Measurements from ENCODE around the gene ATN1.

ATN1 gene

DNA sequence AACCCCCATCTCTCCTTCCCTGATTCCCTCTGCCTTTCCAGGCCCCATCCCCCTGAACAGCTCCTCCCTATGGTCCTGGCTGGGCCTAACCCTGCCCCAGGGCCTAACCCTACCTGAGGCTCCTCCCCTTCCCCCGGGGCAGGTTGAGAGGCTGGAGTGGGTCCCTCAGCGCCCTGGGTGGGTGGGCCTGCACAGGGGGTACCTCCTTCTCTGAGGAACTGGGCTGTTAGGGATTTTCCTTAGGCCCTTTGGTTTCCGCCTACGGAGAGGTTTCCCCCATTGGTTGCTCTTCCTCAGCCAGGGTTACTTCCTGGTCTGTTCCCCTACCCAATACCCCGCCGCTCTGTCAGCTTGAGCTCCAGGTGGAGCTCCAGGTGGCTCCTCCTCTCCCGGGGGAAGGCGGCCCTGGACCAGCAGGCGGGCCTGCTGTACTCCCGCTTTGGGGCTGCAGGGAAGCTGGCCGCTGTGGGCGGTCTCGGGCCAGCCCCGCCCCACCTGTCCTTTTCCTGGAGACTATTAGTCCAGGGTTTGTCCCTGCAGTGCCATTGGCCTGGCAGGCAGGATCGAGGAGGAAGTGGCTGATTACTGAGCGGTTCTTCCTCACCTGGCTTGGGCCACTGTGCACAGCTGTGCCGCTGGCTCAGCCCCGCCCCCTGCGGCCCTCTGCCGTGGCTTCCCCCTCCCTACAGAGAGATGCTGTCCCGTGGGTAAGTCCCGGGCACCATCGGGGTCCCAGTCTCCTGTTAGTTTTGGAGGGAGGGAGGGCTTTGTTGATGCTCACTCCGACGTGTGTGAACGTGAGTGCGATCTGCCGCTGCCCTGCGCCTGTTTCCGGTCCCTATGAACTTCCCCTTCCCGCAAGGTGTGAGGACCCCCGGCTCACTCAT is 18.5 kb downstream of the ATN1 start:
- H3K36me3 ChIP-seq (ENCODE audit: insufficient read depth, low read length), result no peaks in the 10 kb centered on the region
- H3K4me1 ChIP-seq (ENCODE audit: control insufficient read depth, insufficient read depth, low read length, unreplicated experiment), result peaks cover 15% of the 10 kb centered on the region
- H3K27me3 ChIP-seq (ENCODE audit: insufficient read depth, low read length), result no peaks in the 10 kb centered on the region
- no peak overlapping the region for H2AFZ ChIP-seq (ENCODE audit: low read length, unreplicated experiment)
- H3K79me2 ChIP-seq (ENCODE audit: control insufficient read depth, insufficient read depth, low read length, unreplicated experiment), result peaks cover 3% of the 10 kb centered on the region
- no peak overlapping the region for H3K27ac ChIP-seq (ENCODE audit: low read depth, low read length)
- H3K4me3 ChIP-seq (ENCODE audit: low read depth, low read length), result no peak overlapping the region

DNA sequence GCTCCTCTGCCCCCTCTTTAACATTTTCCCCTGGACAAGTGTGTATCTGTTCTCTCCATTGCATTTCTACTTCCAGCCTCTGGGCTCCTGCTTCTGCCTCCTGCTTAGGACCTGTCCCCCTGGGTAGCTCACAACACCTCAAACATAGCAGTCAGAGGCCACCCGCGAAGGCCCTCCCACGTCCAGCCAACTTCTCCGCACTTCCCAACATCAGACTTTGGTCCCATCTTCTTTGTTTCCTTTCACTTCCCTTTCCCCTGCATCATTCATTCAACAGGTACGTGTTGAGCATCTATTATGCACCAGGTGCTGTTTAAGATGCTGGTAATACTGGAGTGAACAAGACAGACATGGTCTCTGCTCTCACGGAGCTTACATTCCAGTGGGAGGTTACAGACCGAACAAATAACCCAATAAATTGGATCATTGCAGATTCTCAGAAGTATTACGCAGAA is 19.2 kb downstream of the ATN1 start:
- H3K4me3 ChIP-seq (ENCODE audit: low read depth, low read length), result no peak overlapping the region
- H3K4me1 ChIP-seq (ENCODE audit: control insufficient read depth, insufficient read depth, low read length, unreplicated experiment), result peaks cover 15% of the 10 kb centered on the region
- H3K27ac ChIP-seq (ENCODE audit: low read depth, low read length), result no peak overlapping the region

DNA sequence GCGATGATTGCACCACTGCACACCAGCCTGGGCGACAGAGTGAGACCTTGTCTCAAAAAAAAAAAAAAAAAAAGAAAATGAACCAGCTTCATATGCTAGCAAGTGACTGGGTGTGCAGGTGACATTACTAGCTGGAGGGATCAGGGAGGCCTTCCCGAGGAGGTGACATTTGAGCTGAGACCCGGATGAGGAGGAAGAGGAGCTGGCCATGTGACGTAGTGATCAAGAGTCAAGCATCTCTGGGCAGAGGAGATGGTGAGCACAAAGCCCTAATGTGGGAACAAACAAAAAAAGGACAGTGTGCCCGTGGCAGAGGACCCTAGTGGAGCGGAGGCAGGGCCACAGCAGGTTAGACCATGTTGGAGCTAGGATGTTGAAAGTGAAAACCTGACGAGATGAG is 19.9 kb downstream of the ATN1 start:
- Histone ChIP-seq H3K79me2 (ENCODE audit: control insufficient read depth, insufficient read depth, low read length, unreplicated experiment) (peaks cover 3% of the 10 kb centered on the region), H3K4me3 (ENCODE audit: low read depth, low read length) (no peak overlapping the region), H3K4me1 (ENCODE audit: control insufficient read depth, insufficient read depth, low read length, unreplicated experiment) (peaks cover 15% of the 10 kb centered on the region)

More for the DNA sequence above, 19.2 kb downstream of the ATN1 start:
- Histone ChIP-seq H2AFZ (ENCODE audit: low read length, unreplicated experiment) (no peak overlapping the region), H3K79me2 (ENCODE audit: control insufficient read depth, insufficient read depth, low read length, unreplicated experiment) (peaks cover 3% of the 10 kb centered on the region), H3K27me3 (ENCODE audit: insufficient read depth, low read length) (no peaks in the 10 kb centered on the region), H3K36me3 (ENCODE audit: insufficient read depth, low read length) (no peaks in the 10 kb centered on the region)

DNA sequence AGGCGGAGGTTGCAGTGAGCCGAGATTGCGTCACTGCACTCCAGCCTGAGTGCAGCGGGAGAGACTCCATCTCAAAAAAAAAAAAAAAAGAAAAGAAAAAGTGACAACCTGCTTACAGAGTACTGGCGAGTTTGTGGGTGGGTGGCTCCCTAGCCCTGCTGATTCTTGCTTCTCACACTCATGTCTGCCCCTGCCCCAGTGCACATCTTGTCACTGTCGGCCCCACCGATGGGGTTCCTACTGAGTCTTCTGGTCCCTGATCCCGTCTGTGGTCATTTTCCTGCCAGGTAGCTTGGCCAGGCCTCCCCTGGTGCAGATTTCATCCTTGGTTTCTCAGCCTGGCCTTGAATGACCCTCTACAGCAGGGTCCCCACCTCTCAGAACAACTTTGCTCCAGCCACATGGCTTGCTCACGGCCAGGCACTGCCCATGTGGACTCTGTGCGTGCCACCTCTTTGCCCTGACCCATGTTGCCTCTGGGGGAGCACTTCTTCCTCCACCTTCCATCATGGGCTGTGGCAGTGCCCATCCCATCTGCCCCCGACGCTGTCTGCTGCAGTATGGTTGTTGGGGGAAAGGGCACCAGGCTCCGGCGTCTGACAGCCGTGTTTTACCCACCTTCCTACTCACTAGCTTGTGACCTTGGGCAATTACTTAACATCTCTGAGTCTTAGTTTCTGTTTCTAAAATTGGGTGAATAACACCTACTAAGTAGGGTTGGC is 21.3 kb downstream of the ATN1 start:
- Histone ChIP-seq H2AFZ (ENCODE audit: low read length, unreplicated experiment) (peak overlapping the region; percentile 50), H3K36me3 (ENCODE audit: insufficient read depth, low read length) (no peaks in the 10 kb centered on the region), H3K27me3 (ENCODE audit: insufficient read depth, low read length) (no peaks in the 10 kb centered on the region), H3K4me1 (ENCODE audit: control insufficient read depth, insufficient read depth, low read length, unreplicated experiment) (peaks cover 10% of the 10 kb centered on the region), H3K4me3 (ENCODE audit: low read depth, low read length) (no peak overlapping the region), H3K79me2 (ENCODE audit: control insufficient read depth, insufficient read depth, low read length, unreplicated experiment) (peaks cover 3% of the 10 kb centered on the region), H3K27ac (ENCODE audit: low read depth, low read length) (no peak overlapping the region)

More for the DNA sequence above, 19.9 kb downstream of the ATN1 start:
- Histone ChIP-seq H3K27me3 (ENCODE audit: insufficient read depth, low read length) (no peaks in the 10 kb centered on the region), H3K27ac (ENCODE audit: low read depth, low read length) (no peak overlapping the region), H2AFZ (ENCODE audit: low read length, unreplicated experiment) (no peak overlapping the region), H3K36me3 (ENCODE audit: insufficient read depth, low read length) (no peaks in the 10 kb centered on the region)

DNA sequence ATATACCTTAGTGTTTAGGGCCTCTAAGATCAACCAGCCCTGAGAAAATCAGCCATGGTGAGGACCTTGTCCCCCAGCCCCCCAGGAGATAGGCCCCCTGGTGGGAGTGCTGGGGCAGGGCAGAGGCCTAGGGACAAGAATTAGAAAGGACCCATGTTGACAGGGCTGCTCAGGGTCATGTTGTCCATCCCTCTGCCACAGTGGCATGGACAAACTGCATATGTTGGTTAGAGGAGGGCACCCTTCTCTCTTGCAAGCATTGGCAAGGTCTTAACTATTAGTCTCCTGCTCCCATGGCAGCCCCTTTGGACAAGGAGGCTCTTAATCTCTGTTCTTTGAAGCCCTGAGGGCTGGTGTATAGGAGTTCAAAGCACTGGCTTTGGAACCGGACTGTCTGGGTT is 22.6 kb downstream of the ATN1 start:
- no peaks in the 10 kb centered on the region for H3K27me3 ChIP-seq (ENCODE audit: insufficient read depth, low read length)
- peaks cover 5% of the 10 kb centered on the region for H3K4me1 ChIP-seq (ENCODE audit: control insufficient read depth, insufficient read depth, low read length, unreplicated experiment)
- H2AFZ ChIP-seq (ENCODE audit: low read length, unreplicated experiment), result no peak overlapping the region
- H3K27ac ChIP-seq (ENCODE audit: low read depth, low read length), result no peak overlapping the region
- H3K36me3 ChIP-seq (ENCODE audit: insufficient read depth, low read length), result no peaks in the 10 kb centered on the region
- peaks cover 3% of the 10 kb centered on the region for H3K79me2 ChIP-seq (ENCODE audit: control insufficient read depth, insufficient read depth, low read length, unreplicated experiment)
- H3K4me3 ChIP-seq (ENCODE audit: low read depth, low read length), result no peak overlapping the region

DNA sequence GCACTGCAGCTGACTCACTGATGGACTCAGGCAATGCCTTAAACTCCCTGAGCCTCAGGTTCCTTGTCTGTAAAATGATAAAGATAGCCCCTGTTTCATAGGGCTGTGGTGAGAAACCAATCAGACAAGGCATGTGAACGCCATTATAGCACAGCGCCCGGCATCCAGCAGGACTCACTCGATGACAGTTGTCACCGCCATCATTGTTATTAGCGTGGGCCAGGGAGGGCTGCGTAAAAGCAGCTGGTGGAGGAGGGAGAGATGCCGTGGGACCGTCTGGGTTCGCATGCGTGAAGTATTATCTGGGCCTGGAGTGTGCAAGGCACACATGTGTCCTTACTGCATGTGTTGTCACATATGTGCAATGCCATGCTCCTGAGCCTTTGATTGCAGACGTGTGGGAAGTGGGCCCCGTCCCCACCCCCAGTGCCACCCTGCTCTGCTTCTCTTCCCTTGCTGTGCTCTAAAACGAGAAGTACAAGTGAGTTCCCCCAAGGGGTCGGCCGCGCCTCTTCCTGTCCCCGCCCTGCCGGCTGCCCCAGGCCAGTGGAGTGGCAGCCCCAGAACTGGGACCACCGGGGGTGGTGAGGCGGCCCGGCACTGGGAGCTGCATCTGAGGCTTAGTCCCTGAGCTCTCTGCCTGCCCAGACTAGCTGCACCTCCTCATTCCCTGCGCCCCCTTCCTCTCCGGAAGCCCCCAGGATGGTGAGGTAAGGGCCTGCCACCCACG is 23.2 kb downstream of the ATN1 start, which contains the start of gene PTPN6:
TSS of gene PTPN6 (plus strand) at position 546 of the 730 bp plus-strand sequence. CDS start at position 703, 157 bp downstream.
- H3K36me3 ChIP-seq (ENCODE audit: insufficient read depth, low read length), result no peaks in the 10 kb centered on the region
- H3K79me2 ChIP-seq (ENCODE audit: control insufficient read depth, insufficient read depth, low read length, unreplicated experiment), result peaks cover under 1% of the 10 kb centered on the region
- H2AFZ ChIP-seq (ENCODE audit: low read length, unreplicated experiment), result no peak within 1 kb of the TSS
- H3K27ac ChIP-seq (ENCODE audit: low read depth, low read length), result no peak within 1 kb of the TSS
- no peaks in the 10 kb centered on the region for H3K27me3 ChIP-seq (ENCODE audit: insufficient read depth, low read length)
- no peak within 1 kb of the TSS for H3K4me3 ChIP-seq (ENCODE audit: low read depth, low read length)
- H3K4me1 ChIP-seq (ENCODE audit: control insufficient read depth, insufficient read depth, low read length, unreplicated experiment), result peaks cover under 1% of the 10 kb centered on the region

DNA sequence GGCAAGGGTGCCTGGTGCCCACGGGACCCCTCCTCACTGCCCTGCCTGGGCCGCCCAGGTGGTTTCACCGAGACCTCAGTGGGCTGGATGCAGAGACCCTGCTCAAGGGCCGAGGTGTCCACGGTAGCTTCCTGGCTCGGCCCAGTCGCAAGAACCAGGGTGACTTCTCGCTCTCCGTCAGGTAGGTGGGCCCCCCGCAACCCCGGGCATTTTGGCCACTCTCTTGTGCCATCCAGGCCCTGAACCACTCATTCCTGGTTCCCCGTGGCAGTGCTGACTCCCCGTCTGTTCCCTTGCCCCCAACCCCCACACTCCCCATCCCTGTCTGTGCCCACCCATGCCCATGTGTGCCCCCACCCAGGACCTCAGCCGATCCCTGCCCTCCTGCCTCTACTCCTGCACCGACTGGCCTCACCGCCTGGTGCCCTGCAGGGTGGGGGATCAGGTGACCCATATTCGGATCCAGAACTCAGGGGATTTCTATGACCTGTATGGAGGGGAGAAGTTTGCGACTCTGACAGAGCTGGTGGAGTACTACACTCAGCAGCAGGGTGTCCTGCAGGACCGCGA is 23.9 kb downstream of the ATN1 start:
- no peaks in the 10 kb centered on the region for H3K27me3 ChIP-seq (ENCODE audit: insufficient read depth, low read length)
- no peaks in the 10 kb centered on the region for H3K79me2 ChIP-seq (ENCODE audit: control insufficient read depth, insufficient read depth, low read length, unreplicated experiment)
- no peak overlapping the region for H2AFZ ChIP-seq (ENCODE audit: low read length, unreplicated experiment)
- no peak overlapping the region for H3K27ac ChIP-seq (ENCODE audit: low read depth, low read length)
- H3K36me3 ChIP-seq (ENCODE audit: insufficient read depth, low read length), result no peaks in the 10 kb centered on the region
- H3K4me3 ChIP-seq (ENCODE audit: low read depth, low read length), result no peak overlapping the region
- H3K4me1 ChIP-seq (ENCODE audit: control insufficient read depth, insufficient read depth, low read length, unreplicated experiment), result no peaks in the 10 kb centered on the region

DNA sequence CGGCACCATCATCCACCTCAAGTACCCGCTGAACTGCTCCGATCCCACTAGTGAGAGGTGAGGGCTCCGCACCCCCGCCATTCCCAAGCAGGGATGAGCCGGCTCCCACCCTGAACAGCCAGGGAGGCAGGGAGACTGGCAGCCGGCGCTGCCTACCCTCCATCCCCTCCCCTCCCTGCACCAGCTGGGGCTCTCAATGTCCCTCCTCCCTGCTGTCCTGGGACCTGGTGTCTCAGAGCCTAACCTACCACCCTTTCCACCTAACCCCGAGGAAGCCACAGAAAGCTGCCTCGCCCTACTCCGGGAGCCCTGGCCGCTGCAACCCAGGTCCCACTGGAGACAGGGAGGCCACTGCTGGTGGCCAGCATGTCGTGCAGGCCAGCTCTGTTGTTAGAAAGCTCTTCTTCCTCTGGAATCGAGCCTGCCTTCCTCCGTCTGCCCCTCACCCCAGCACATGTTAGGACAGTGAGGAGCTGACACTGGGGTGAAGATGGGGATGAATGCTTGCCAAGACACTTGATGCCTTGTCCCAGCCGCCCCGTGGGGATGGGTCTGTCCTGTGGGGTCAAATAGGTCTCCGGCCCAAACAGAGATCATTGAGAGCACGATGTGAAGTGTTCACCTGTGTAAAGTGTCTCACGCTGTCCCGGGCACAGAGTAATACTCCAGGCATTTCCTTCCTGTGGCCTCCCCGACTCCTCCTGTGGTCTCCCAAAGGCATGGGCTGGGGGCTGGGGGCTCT is 24.5 kb downstream of the ATN1 start:
- Histone ChIP-seq H2AFZ (ENCODE audit: low read length, unreplicated experiment) (no peak overlapping the region), H3K4me1 (ENCODE audit: control insufficient read depth, insufficient read depth, low read length, unreplicated experiment) (no peaks in the 10 kb centered on the region), H3K36me3 (ENCODE audit: insufficient read depth, low read length) (no peaks in the 10 kb centered on the region), H3K4me3 (ENCODE audit: low read depth, low read length) (no peak overlapping the region), H3K27me3 (ENCODE audit: insufficient read depth, low read length) (no peaks in the 10 kb centered on the region), H3K79me2 (ENCODE audit: control insufficient read depth, insufficient read depth, low read length, unreplicated experiment) (no peaks in the 10 kb centered on the region), H3K27ac (ENCODE audit: low read depth, low read length) (no peak overlapping the region)

DNA sequence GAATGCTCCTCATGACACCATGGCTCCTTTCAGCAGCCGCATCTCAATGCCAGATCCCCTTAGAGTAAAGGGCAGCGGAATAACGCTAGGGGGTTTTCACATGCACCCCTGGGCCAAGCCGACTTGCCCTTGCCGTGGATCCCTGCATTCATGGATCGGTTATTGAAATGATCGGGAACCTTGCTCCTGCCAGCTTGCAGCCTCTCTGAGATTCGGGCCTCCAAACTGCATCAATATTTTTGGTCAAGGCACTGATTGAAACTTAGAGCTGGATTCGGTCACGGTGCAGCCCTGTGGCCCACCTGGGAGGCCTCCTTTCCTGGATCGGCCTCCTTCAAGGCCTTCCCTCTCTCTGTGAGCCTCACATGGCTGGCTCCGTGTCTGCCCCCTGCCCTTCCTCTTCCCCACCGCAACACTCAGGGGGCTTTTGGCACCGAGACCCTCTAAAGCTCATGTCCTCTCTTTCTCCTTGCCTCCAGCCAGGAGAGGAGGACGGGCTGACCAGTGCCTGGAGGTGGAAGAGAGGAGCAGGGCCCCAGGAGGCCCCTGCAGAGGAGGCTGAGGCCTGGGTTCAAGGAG is 25.2 kb downstream of the ATN1 start:
- Histone ChIP-seq H3K79me2 (ENCODE audit: control insufficient read depth, insufficient read depth, low read length, unreplicated experiment) (no peaks in the 10 kb centered on the region), H2AFZ (ENCODE audit: low read length, unreplicated experiment) (no peak overlapping the region), H3K36me3 (ENCODE audit: insufficient read depth, low read length) (no peaks in the 10 kb centered on the region), H3K27ac (ENCODE audit: low read depth, low read length) (no peak overlapping the region), H3K27me3 (ENCODE audit: insufficient read depth, low read length) (no peaks in the 10 kb centered on the region), H3K4me1 (ENCODE audit: control insufficient read depth, insufficient read depth, low read length, unreplicated experiment) (no peaks in the 10 kb centered on the region), H3K4me3 (ENCODE audit: low read depth, low read length) (no peak overlapping the region)

All from ACC112 (cell line).